IMR-90 (cell line): ENCODE measurements around the gene LRCH4. TPM values are rescaled to one million over a fixed set of nuclear protein-coding genes. Genes with fewer than 3 reads are reported as not detected.
A peak's percentile ranks its signal among the peaks of the same experiment; 100 is the strongest.

ENCODE experiments used
- ATAC-seq: fragments of 200-7000 bp; cut with Tn5 transposase; 2 replicates; pipeline ENCODE4 v1.9.1; 2020; ENCODE audit warnings: low read depth, mild to moderate bottlenecking, moderate library complexity
- BruUV-seq: library from RNA; stranded (reverse); fragments of 400-500 nt; replicated peaks from 2 replicates; lab custom pipeline; 2021; lab: Mats Ljungman, UMichigan
- CTCF ChIA-PET: fragments of 300-600 bp; formaldehyde crosslinking; extraction: SDS; loops from one replicate; lab custom pipeline; 2021; ENCODE audit warnings: antibody characterized with exemption; lab: Yijun Ruan, JAX
- POLR2A ChIA-PET: fragments of 300-600 bp; sonication (Branson Sonifier 250); formaldehyde crosslinking; loops from one replicate; lab custom pipeline; 2022; ENCODE audit warnings: antibody characterized with exemption; ENCODE audit not compliant: unreplicated experiment; lab: Charles Lee
- DNase-seq: peaks from one replicate; pipeline ENCODE4 v3.0.0; 2013
- H2AFZ ChIP-seq: replicated peaks from 2 replicates; pipeline ENCODE3; 2013; ENCODE audit warnings: low read length, mild to moderate bottlenecking; ENCODE audit not compliant: poor library complexity
- H2AK5ac ChIP-seq: 2 replicates; pipeline ENCODE4 v1.6.1; 2013; ENCODE audit warnings: low read depth, low read length, inconsistent platforms
- H2AK9ac ChIP-seq: replicated peaks from 2 replicates; pipeline ENCODE3; 2013; ENCODE audit warnings: mild to moderate bottlenecking, low read depth, low read length, moderate library complexity; ENCODE audit not compliant: poor library complexity
- H2BK120ac ChIP-seq: 2 replicates; pipeline ENCODE4 v1.6.1; 2013; ENCODE audit warnings: low read depth, low read length, inconsistent platforms
- H2BK15ac ChIP-seq: 3 replicates; pipeline ENCODE4 v1.6.1; 2013; ENCODE audit warnings: low read depth, low read length, inconsistent platforms
- H2BK20ac ChIP-seq: 2 replicates; pipeline ENCODE4 v1.6.1; 2013; ENCODE audit warnings: low read depth, mild to moderate bottlenecking, inconsistent platforms, low read length, moderate library complexity
- H2BK5ac ChIP-seq: 2 replicates; pipeline ENCODE4 v1.6.1; 2013; ENCODE audit warnings: mild to moderate bottlenecking, low read depth, low read length, inconsistent platforms; ENCODE audit not compliant: poor library complexity, severe bottlenecking
- H3K14ac ChIP-seq: replicated peaks from 2 replicates; pipeline ENCODE4 v1.6.1; 2013; ENCODE audit warnings: low read depth, low read length, inconsistent platforms
- H3K18ac ChIP-seq: 2 replicates; pipeline ENCODE4 v1.6.1; 2013; ENCODE audit warnings: low read depth, low read length, control low read depth
- H3K23ac ChIP-seq: 2 replicates; pipeline ENCODE4 v1.6.1; 2013; ENCODE audit warnings: low read depth, low read length, inconsistent platforms
- H3K27ac ChIP-seq: 2 replicates; pipeline ENCODE4 v1.5.1; 2013; ENCODE audit warnings: mild to moderate bottlenecking, control low read depth, low read length; ENCODE audit not compliant: insufficient read depth
- H3K27me3 ChIP-seq: 2 replicates; pipeline ENCODE4 v1.6.1; 2013; ENCODE audit warnings: low read length; ENCODE audit not compliant: control insufficient read depth, insufficient read depth
- H3K36me3 ChIP-seq: 2 replicates; pipeline ENCODE4 v1.6.1; 2013; ENCODE audit warnings: low read length, mixed read lengths; ENCODE audit not compliant: control insufficient read depth, insufficient read depth
- H3K4ac ChIP-seq: 2 replicates; pipeline ENCODE4 v1.6.1; 2013; ENCODE audit warnings: low read depth, low read length, inconsistent platforms
- H3K4me1 ChIP-seq: 2 replicates; pipeline ENCODE4 v1.6.1; 2013; ENCODE audit warnings: low read length, mixed read lengths; ENCODE audit not compliant: control insufficient read depth, insufficient read depth
- H3K4me2 ChIP-seq: 2 replicates; pipeline ENCODE4 v1.6.1; 2013; ENCODE audit warnings: low read depth, mild to moderate bottlenecking, control low read depth, low read length, moderate library complexity
- H3K4me3 ChIP-seq: 2 replicates; pipeline ENCODE4 v1.5.1; 2013; ENCODE audit warnings: low read depth, mild to moderate bottlenecking, control low read depth, low read length, moderate library complexity; ENCODE audit not compliant: insufficient read depth
- H3K56ac ChIP-seq: 2 replicates; pipeline ENCODE4 v1.6.1; 2013; ENCODE audit warnings: low read length, inconsistent platforms; ENCODE audit not compliant: insufficient read depth; ENCODE audit errors: extremely low read depth
- H3K79me1 ChIP-seq, 2 experiments: 2 replicates each; pipeline ENCODE4 v1.6.1; 2013; ENCODE audit warnings: low read length in 2 of 2, inconsistent platforms in 1 of 2, low read depth in 1 of 2
- H3K9ac ChIP-seq: 2 replicates; pipeline ENCODE4 v1.6.1; 2013; ENCODE audit warnings: low read depth, low read length, control low read depth
- H3K9me1 ChIP-seq: 2 replicates; pipeline ENCODE4 v1.6.1; 2013; ENCODE audit warnings: low read length, inconsistent platforms; ENCODE audit not compliant: insufficient read depth
- H3K9me3 ChIP-seq: 2 replicates; pipeline ENCODE4 v1.6.1; 2013; ENCODE audit warnings: low read length; ENCODE audit not compliant: control insufficient read depth, insufficient read depth
- H4K20me1 ChIP-seq: 2 replicates; pipeline ENCODE4 v1.6.1; 2013; ENCODE audit warnings: low read length, inconsistent platforms; ENCODE audit not compliant: insufficient read depth
- H4K5ac ChIP-seq: 2 replicates; pipeline ENCODE4 v1.6.1; 2013; ENCODE audit warnings: mild to moderate bottlenecking, low read depth, low read length, control low read depth
- H4K8ac ChIP-seq, 2 experiments: 2 replicates each; pipeline ENCODE4 v1.6.1; 2013; ENCODE audit warnings: low read depth in 2 of 2, low read length in 2 of 2, control low read depth in 1 of 2, inconsistent platforms in 1 of 2
- H4K91ac ChIP-seq: 2 replicates; pipeline ENCODE4 v1.6.1; 2013; ENCODE audit warnings: low read depth, low read length, inconsistent platforms; ENCODE audit not compliant: insufficient read depth
- BHLHE40 ChIP-seq: fragments of 150-350 bp; IDR thresholded peaks from 2 replicates; pipeline ENCODE4 v1.6.1; 2016; ENCODE audit warnings: mild to moderate bottlenecking, low read depth, low read length
- CEBPB ChIP-seq: IDR thresholded peaks from 2 replicates; pipeline ENCODE4 v1.6.1; 2012; ENCODE audit warnings: low read depth, low read length, improper control_type of control experiment
- CHD1 ChIP-seq: IDR thresholded peaks from 2 replicates; pipeline ENCODE4 v1.6.1; 2012; ENCODE audit warnings: low read depth, low read length, improper control_type of control experiment
- CTCF ChIP-seq: conservative IDR thresholded peaks from 2 replicates; pipeline ENCODE4 v1.5.1; 2012; ENCODE audit warnings: mild to moderate bottlenecking, low read depth, low read length, improper control_type of control experiment
- ELK1 ChIP-seq: fragments of 150-350 bp; IDR thresholded peaks from 2 replicates; pipeline ENCODE4 v1.6.1; 2016; ENCODE audit warnings: low read depth, mild to moderate bottlenecking, low read length, moderate library complexity, borderline replicate concordance
- FOS ChIP-seq: fragments of 150-350 bp; IDR thresholded peaks from 2 replicates; pipeline ENCODE4 v1.6.1; 2016; ENCODE audit warnings: low read depth, low read length
- MAFK ChIP-seq: IDR thresholded peaks from 2 replicates; pipeline ENCODE4 v1.6.1; 2012; ENCODE audit warnings: low read depth, low read length, improper control_type of control experiment
- MAZ ChIP-seq: IDR thresholded peaks from 2 replicates; pipeline ENCODE4 v1.6.1; 2012; ENCODE audit warnings: low read depth, mild to moderate bottlenecking, low read length, improper control_type of control experiment, moderate library complexity, borderline replicate concordance
- MXI1 ChIP-seq: IDR thresholded peaks from 2 replicates; pipeline ENCODE4 v1.6.1; 2012; ENCODE audit warnings: low read depth, mild to moderate bottlenecking, low read length, moderate library complexity, borderline replicate concordance
- NFE2L2 ChIP-seq: fragments of 150-350 bp; IDR thresholded peaks from 2 replicates; pipeline ENCODE4 v1.6.1; 2016; ENCODE audit warnings: low read depth, mild to moderate bottlenecking, low read length
- RCOR1 ChIP-seq: IDR thresholded peaks from 2 replicates; pipeline ENCODE4 v1.6.1; 2012; ENCODE audit warnings: mild to moderate bottlenecking, low read length, improper control_type of control experiment; ENCODE audit not compliant: insufficient replicate concordance
- RFX5 ChIP-seq: IDR thresholded peaks from 2 replicates; pipeline ENCODE4 v1.8.0; 2012; ENCODE audit warnings: low read depth, mild to moderate bottlenecking, low read length, moderate library complexity
- SMC3 ChIP-seq: fragments of 150-350 bp; IDR thresholded peaks from 2 replicates; pipeline ENCODE4 v1.6.1; 2016; ENCODE audit warnings: low read depth, mild to moderate bottlenecking, antibody characterized with exemption, low read length, moderate library complexity
- USF2 ChIP-seq: fragments of 150-350 bp; IDR thresholded peaks from 2 replicates; pipeline ENCODE4 v1.6.1; 2017; ENCODE audit warnings: mild to moderate bottlenecking, antibody characterized with exemption, low read length, low read depth
- WGBS, 2 experiments: methylation state at CpG; one replicate each; pipeline versions ENCODE4 v1.1.5 to v1.1.7; 2013; ENCODE audit warnings: missing lambda C conversion rate in 2 of 2; ENCODE audit not compliant: insufficient read length in 1 of 2; ENCODE audit errors: extremely low coverage in 2 of 2; 5-methylcytosine and 5-hydroxymethylcytosine counted together
- dilution Hi-C: fragments of 300-500 bp; cut with HindIII; formaldehyde crosslinking; loops from one replicate; pipeline ENCODE4 v1.14.3; 2018; ENCODE audit warnings: low sequenced_read_pairs; ENCODE audit not compliant: unreplicated experiment
- in situ Hi-C: fragments of 300-500 bp; cut with MboI; formaldehyde crosslinking; loops from 3 replicates; pipeline ENCODE4 v1.14.3; 2019; ENCODE audit warnings: low sequenced_read_pairs, inconsistent platforms, mixed read lengths
- intact Hi-C: fragments of 100-400 bp; cut with micrococcal nuclease; formaldehyde crosslinking; loops from 2 replicates; pipeline ENCODE4 v1.10.0; 2022
- polyA plus RNA-seq, 3 experiments: library from polyadenylated mRNA; depleted of rRNA; stranded (reverse); fragments of >200 nt; gene quantifications; 2 replicates each; pipeline ENCODE4 v1.2.3, GENCODE V29; 2012; ENCODE audit warnings: low replicate concordance in 1 of 3
- total RNA-seq: library from RNA; depleted of rRNA; stranded (reverse); fragments of >200 nt; gene quantifications from 2 replicates; pipeline ENCODE4 v1.2.3, GENCODE V29; 2012

Gene LRCH4
- total and polyA plus RNA-seq, 2 of the 4 experiments (the other 2 are of a cell fraction) = 5.0 to 41.3 TPM

GRCh38 chr7:100563100-100563564 lies 22.8 kb downstream of the LRCH4 start:
- TF ChIP-seq RCOR1 = no peak
- TF ChIP-seq USF2 = no peak
- TF ChIP-seq CTCF = no peak
- TF ChIP-seq FOS = no peak
- TF ChIP-seq CEBPB = no peak
- no peak for TF ChIP-seq MAFK
- no peak for TF ChIP-seq CHD1
- TF ChIP-seq ELK1 = no peak
- TF ChIP-seq RFX5 = no peak
- no peak for TF ChIP-seq SMC3
- no peak for TF ChIP-seq BHLHE40
- no peak for TF ChIP-seq NFE2L2
- TF ChIP-seq MXI1 = no peak
- no peak for TF ChIP-seq MAZ
- Histone ChIP-seq H3K9me1 (no peaks in the 10 kb centered on the region), H3K27me3 (no peaks in the 10 kb centered on the region), H2BK20ac (no peak overlapping the region), H2AFZ (peak overlapping the region; percentile 7), H2BK15ac (no peak overlapping the region), H2AK9ac (no peak overlapping the region), H3K4me1 (peaks cover 2% of the 10 kb centered on the region; the same call in 1 of the 2 replicates), H2BK5ac (no peak overlapping the region), H4K20me1 (no peaks in the 10 kb centered on the region), H3K4me3 (no peak overlapping the region), H3K27ac (no peak overlapping the region), H3K4ac (no peak overlapping the region), H3K14ac (no peak overlapping the region), H3K18ac (no peak overlapping the region), H4K91ac (no peak overlapping the region), H3K4me2 (no peak overlapping the region), H3K9me3 (no peaks in the 10 kb centered on the region), H3K36me3 (no peaks in the 10 kb centered on the region), H3K56ac (no peak overlapping the region), H3K9ac (no peak overlapping the region), H2AK5ac (no peak overlapping the region), H2BK120ac (no peak overlapping the region), H3K23ac (no peak overlapping the region), H4K8ac (no peak overlapping the region), H3K79me1 (no peaks in the 10 kb centered on the region), H4K5ac (no peak overlapping the region)
- in situ Hi-C loops = loop anchor here (5.0 kb wide), 1 partner anchor 91 kb away; no protein-coding TSS in a partner anchor
- DNase-seq (no peak), ATAC-seq (no peak)
- 79% methylated on average over 6 of the region's 8 CpGs; no CpG with 5 or more reads in 1 of the 2 experiments for WGBS, 2 experiments
- ChIA-PET CTCF (interaction anchor here (0.5 to 1.5 kb wide), 5 partner anchors 45 to 129 kb away, joined by 3 to 9 read pairs (median 4); no protein-coding TSS in a partner anchor), POLR2A (no interaction called here)
- BruUV-seq = no TSS peak
- dilution Hi-C loops = no loop called here
- intact Hi-C loops = no loop called here
